ENCODE data around the gene AMPD3.

DNA sequence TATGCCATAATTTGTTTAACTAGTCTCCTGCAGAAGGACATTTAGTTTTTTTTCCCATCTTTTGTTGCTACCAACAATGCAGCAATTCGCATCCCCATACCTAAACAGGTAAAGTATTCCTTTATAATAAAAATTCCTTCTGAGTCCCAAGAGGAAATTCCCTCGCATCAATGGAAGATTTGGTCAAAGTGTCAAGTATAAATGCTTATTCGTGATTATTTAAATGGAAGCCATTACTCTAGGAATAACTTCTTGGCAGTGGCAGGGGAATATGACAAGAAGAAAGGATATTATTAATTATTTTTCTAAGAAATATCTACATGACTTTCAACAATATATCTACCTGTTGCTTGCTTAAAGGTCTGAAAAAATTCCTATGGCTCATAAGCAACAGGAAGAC lies 60.4 kb downstream of the AMPD3 start:
- no peak for TF ChIP-seq POLR2A (IDR thresholded peaks at IDR 0.05)
- TF ChIP-seq, protein P1, sequence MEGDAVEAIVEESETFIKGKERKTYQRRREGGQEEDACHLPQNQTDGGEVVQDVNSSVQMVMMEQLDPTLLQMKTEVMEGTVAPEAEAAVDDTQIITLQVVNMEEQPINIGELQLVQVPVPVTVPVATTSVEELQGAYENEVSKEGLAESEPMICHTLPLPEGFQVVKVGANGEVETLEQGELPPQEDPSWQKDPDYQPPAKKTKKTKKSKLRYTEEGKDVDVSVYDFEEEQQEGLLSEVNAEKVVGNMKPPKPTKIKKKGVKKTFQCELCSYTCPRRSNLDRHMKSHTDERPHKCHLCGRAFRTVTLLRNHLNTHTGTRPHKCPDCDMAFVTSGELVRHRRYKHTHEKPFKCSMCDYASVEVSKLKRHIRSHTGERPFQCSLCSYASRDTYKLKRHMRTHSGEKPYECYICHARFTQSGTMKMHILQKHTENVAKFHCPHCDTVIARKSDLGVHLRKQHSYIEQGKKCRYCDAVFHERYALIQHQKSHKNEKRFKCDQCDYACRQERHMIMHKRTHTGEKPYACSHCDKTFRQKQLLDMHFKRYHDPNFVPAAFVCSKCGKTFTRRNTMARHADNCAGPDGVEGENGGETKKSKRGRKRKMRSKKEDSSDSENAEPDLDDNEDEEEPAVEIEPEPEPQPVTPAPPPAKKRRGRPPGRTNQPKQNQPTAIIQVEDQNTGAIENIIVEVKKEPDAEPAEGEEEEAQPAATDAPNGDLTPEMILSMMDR (IDR thresholded peaks at IDR 0.05) = no peak
